Stimulated activated CD4-positive, alpha-beta T cell treated with anti-CD3 and anti-CD28 coated beads, Interleukin-1b, Interleukin-23, amount 100 ng/mL, for 4 hours (primary cell): ENCODE data around the gene SREBF1.

ENCODE experiments used
- DNase-seq, 2 donors: peaks; one replicate each; pipeline ENCODE4 v3.0.0-alpha.2; 2020; ENCODE audit warnings: low read depth in 2 of 2

The SREBF1 gene

DNA sequence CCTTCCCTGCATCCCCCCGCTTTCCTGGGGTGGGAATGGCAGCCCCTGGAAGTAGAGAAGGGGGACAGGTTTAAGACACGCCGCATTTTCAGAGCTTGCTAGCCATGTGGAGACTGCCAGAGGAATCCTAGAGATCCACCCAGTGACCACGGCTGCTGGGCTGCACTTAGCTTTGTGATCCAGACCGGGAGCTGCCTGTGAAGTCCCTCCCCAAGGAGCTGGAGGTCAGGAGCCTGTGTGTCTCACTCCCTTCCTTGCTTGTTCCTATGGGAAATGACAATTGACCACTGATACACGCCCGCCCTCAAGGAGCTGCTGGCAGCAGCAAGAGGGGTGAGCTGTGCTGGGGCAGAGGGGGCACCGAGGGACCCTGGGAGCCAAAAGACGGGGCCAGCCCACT is 73.7 kb downstream of the SREBF1 start:
- no peak for DNase-seq

DNA sequence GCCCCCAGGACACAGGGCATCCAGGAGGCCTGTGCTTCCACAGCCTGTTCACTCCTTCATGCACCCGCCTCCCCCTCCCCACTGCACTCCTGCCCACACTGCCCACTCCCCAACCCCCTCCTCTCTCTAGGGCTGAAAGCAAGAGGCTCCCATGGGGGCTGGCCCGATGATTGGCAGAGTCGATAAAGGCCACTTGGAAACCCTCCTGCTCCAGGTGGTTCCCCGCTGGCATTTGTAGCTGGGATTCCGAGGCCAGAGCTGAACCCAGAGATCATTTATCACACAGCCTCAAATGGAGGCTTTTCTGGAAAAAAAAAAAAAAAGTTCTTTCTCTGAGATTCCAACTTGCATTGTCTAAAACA is 74.1 kb downstream of the SREBF1 start:
- no peak for DNase-seq
